HepG2 (cell line): ENCODE measurements around the gene BAHCC1. TPM values are rescaled to one million over a fixed set of nuclear protein-coding genes. Genes with fewer than 3 reads are reported as not detected.

Source experiments
- DMAP1 ChIP-seq: IDR thresholded peaks from 2 replicates; pipeline ENCODE4 v1.6.1; 2016
- FOXK1 ChIP-seq: sonication (generic); formaldehyde crosslinking; IDR thresholded peaks from 2 replicates; pipeline ENCODE4 v1.4.0; 2020; ENCODE audit warnings: low read depth, missing genetic modification reagents, borderline replicate concordance
- HNF1B ChIP-seq: sonication (generic); formaldehyde crosslinking; IDR thresholded peaks from 2 replicates; pipeline ENCODE4 v1.5.1; 2020; ENCODE audit warnings: mild to moderate bottlenecking, moderate library complexity, missing genetic modification reagents
- KMT2A ChIP-seq: sonication (generic); formaldehyde crosslinking; IDR thresholded peaks from 2 replicates; pipeline ENCODE4 v1.4.0; 2020; ENCODE audit warnings: missing genetic modification reagents
- KMT2B ChIP-seq: IDR thresholded peaks from 2 replicates; pipeline ENCODE4 v1.6.1; 2016; ENCODE audit warnings: missing genetic modification reagents, missing compliant biosample characterization
- LCORL ChIP-seq, 2 experiments: fragments of 450-650 bp in 1 of 2; sonication (generic) in 1 of 2; formaldehyde crosslinking in 1 of 2; IDR thresholded peaks; 2 replicates each; pipeline versions ENCODE4 v1.5.0 to v1.6.1; 2017 to 2020; ENCODE audit warnings: antibody characterized with exemption in 1 of 2, missing genetic modification reagents in 1 of 2
- PHF21A ChIP-seq: sonication (generic); formaldehyde crosslinking; IDR thresholded peaks from 2 replicates; pipeline ENCODE4 v1.5.0; 2020; ENCODE audit warnings: mild to moderate bottlenecking, missing genetic modification reagents
- REPIN1 ChIP-seq: sonication (generic); formaldehyde crosslinking; IDR thresholded peaks from 2 replicates; pipeline ENCODE4 v1.8.0; 2022; ENCODE audit warnings: missing genetic modification reagents, low read depth, mild to moderate bottlenecking, borderline replicate concordance
- THYN1 ChIP-seq: sonication (generic); formaldehyde crosslinking; IDR thresholded peaks from 2 replicates; pipeline ENCODE4 v1.8.1; 2023; ENCODE audit warnings: low read depth, mild to moderate bottlenecking, moderate library complexity, missing genetic modification reagents, borderline replicate concordance
- ZNF101 ChIP-seq: sonication (generic); formaldehyde crosslinking; IDR thresholded peaks from 2 replicates; pipeline ENCODE4 v1.4.0; 2020; ENCODE audit warnings: mild to moderate bottlenecking, low read depth, missing genetic modification reagents, borderline replicate concordance
- ZNF275 ChIP-seq: sonication (generic); formaldehyde crosslinking; IDR thresholded peaks from 2 replicates; pipeline ENCODE4 v1.8.0; 2022; ENCODE audit warnings: missing genetic modification reagents, mild to moderate bottlenecking, inconsistent platforms, borderline replicate concordance
- ZNF350 ChIP-seq: sonication (generic); formaldehyde crosslinking; IDR thresholded peaks from 2 replicates; pipeline ENCODE4 v1.4.0; 2020; ENCODE audit warnings: mild to moderate bottlenecking, low read depth, missing genetic modification reagents, borderline replicate concordance
- ZNF652 ChIP-seq: IDR thresholded peaks from 2 replicates; pipeline ENCODE4 v1.6.1; 2016; ENCODE audit warnings: low read depth, borderline replicate concordance
- ZNF672 ChIP-seq: sonication (generic); formaldehyde crosslinking; IDR thresholded peaks from 2 replicates; pipeline ENCODE4 v1.8.1; 2022; ENCODE audit warnings: missing genetic modification reagents
- ZNF747 ChIP-seq: sonication (generic); formaldehyde crosslinking; IDR thresholded peaks from 2 replicates; pipeline ENCODE4 v1.8.1; 2023; ENCODE audit warnings: missing genetic modification reagents, mild to moderate bottlenecking, borderline replicate concordance
- ZSCAN30 ChIP-seq: sonication (generic); formaldehyde crosslinking; IDR thresholded peaks from 2 replicates; pipeline ENCODE4 v1.5.0; 2020; ENCODE audit warnings: mild to moderate bottlenecking, missing genetic modification reagents
- polyA plus RNA-seq, 8 experiments: library from polyadenylated mRNA; depleted of rRNA in 3 of 8; stranded (reverse) in 7 of 8; unstranded in 1 of 8; fragments of >200 nt; fragmentation: Illumina TruSeq in 4 of 8; extraction: Trizol in 4 of 8; gene quantifications; 2 replicates each; pipeline versions ENCODE4 v1.2.1 to v1.2.3, GENCODE V29; 2011 to 2016; ENCODE audit warnings: low read depth in 4 of 8, missing spikeins in 1 of 8, mixed read lengths in 1 of 8; ENCODE audit not compliant: insufficient read depth in 1 of 8
- total RNA-seq, 5 experiments: library from RNA; depleted of rRNA; stranded (reverse); fragments of >200 nt; fragmentation: Illumina TruSeq; extraction: Trizol; gene quantifications; 2 replicates each; pipeline ENCODE4 v1.2.3, GENCODE V29; 2016; ENCODE audit warnings: low read depth in 1 of 5
- TF ChIP-seq, protein P1 (sequence below): sonication (generic); formaldehyde crosslinking; IDR thresholded peaks from 2 replicates; pipeline ENCODE4 v1.8.1; 2023; ENCODE audit warnings: mild to moderate bottlenecking, inconsistent platforms, moderate library complexity, missing genetic modification reagents, borderline replicate concordance
- TF ChIP-seq, protein P2 (sequence below): sonication (generic); formaldehyde crosslinking; IDR thresholded peaks from 2 replicates; pipeline ENCODE4 v1.5.0; 2020; ENCODE audit warnings: missing genetic modification reagents
- TF ChIP-seq, protein P3 (sequence below): sonication (generic); formaldehyde crosslinking; IDR thresholded peaks from 2 replicates; pipeline ENCODE4 v1.8.1; 2022; ENCODE audit warnings: mild to moderate bottlenecking, missing genetic modification reagents
- TF ChIP-seq, protein P4 (sequence below): conservative IDR thresholded peaks from 2 replicates; pipeline ENCODE4 v1.6.1; 2018; ENCODE audit warnings: missing genetic modification reagents

Gene BAHCC1
- total and polyA plus RNA-seq, 2 of the 13 experiments (the other 11 are each of a cell fraction or from before 2014, with no cell fraction given) = 1.4 to 1.7 TPM

DNA sequence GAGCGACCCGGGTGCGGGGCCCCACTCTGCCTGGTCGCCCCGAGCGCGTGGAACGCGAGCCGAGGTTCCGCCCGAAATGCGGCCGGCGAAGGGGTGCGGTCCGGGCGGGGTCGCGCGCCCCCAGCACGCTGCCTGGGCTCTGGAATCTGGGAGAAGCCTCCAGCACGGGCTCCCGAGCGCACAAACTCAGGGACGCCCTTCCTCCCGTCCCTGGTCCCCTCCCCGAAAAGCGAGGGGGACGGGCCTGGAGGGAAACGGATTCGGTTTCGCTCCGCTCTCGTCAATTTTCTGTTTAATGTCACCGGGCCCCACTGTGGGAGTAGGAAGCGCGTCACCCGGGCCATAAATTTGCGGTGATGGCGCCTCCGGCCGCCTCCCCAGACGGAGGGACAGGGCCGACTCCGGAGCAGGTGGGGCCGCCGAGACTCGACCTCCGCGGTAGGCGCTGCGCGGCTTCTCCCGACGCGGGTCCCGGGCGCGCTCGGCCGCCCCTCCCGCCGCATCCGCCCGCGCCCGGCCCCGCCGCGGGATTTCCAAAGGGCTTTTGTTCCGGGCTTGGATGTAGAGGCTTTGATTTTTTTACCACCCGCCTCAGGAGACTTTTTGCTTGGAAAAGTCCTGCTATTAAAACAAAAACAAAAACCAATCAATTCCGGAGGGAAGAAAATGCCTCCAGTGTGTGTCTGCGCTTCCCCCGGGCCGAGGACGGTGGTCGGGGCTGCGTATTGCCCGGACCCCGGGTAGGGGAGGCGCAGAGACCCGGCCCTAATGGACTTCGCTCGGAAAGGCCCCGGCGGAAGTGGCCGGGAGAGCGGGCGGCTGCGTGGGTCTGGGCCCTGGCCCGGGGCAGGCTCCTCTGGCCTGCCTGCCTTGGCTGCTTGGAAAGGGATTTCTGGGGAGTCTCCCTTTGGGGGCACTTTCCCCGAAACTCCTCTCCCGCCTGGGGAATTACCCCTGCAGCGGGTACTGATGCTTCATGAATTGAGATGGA is 7.9 kb upstream of the BAHCC1 start (continued):
- TF ChIP-seq, protein P1, sequence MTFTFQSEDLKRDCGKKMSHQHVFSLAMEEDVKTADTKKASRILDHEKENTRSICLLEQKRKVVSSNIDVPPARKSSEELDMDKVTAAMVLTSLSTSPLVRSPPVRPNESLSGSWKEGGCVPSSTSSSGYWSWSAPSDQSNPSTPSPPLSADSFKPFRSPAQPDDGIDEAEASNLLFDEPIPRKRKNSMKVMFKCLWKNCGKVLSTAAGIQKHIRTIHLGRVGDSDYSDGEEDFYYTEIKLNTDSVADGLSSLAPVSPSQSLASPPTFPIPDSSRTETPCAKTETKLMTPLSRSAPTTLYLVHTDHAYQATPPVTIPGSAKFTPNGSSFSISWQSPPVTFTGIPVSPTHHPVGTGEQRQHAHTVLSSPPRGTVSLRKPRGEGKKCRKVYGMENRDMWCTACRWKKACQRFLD (CRISPR knock-in tag) = peak; percentile 46; the same call in 1 of the 2 replicates
- TF ChIP-seq, protein P2, sequence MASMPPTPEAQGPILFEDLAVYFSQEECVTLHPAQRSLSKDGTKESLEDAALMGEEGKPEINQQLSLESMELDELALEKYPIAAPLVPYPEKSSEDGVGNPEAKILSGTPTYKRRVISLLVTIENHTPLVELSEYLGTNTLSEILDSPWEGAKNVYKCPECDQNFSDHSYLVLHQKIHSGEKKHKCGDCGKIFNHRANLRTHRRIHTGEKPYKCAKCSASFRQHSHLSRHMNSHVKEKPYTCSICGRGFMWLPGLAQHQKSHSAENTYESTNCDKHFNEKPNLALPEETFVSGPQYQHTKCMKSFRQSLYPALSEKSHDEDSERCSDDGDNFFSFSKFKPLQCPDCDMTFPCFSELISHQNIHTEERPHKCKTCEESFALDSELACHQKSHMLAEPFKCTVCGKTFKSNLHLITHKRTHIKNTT = no peak
- TF ChIP-seq ZNF101 = no peak
- TF ChIP-seq, protein P3, sequence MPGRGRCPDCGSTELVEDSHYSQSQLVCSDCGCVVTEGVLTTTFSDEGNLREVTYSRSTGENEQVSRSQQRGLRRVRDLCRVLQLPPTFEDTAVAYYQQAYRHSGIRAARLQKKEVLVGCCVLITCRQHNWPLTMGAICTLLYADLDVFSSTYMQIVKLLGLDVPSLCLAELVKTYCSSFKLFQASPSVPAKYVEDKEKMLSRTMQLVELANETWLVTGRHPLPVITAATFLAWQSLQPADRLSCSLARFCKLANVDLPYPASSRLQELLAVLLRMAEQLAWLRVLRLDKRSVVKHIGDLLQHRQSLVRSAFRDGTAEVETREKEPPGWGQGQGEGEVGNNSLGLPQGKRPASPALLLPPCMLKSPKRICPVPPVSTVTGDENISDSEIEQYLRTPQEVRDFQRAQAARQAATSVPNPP (CRISPR knock-in tag) = no peak
- no peak for TF ChIP-seq REPIN1 (CRISPR knock-in tag)
- TF ChIP-seq FOXK1 (CRISPR knock-in tag) = no peak
- peak; percentile 32; the same call in 1 of the 2 replicates for TF ChIP-seq ZNF747 (CRISPR knock-in tag)
- no peak for TF ChIP-seq HNF1B (CRISPR knock-in tag)
- TF ChIP-seq PHF21A (CRISPR knock-in tag) = peak; percentile 52; the same call in 1 of the 2 replicates
- TF ChIP-seq THYN1 = no peak
- no peak for TF ChIP-seq DMAP1 (CRISPR knock-in tag)
- TF ChIP-seq KMT2B = no peak; the same call in 1 of the 2 replicates
- no peak for TF ChIP-seq ZNF652
- no peak for TF ChIP-seq ZNF275 (CRISPR knock-in tag)
- TF ChIP-seq ZSCAN30 (CRISPR knock-in tag) = no peak
- TF ChIP-seq, protein P4, sequence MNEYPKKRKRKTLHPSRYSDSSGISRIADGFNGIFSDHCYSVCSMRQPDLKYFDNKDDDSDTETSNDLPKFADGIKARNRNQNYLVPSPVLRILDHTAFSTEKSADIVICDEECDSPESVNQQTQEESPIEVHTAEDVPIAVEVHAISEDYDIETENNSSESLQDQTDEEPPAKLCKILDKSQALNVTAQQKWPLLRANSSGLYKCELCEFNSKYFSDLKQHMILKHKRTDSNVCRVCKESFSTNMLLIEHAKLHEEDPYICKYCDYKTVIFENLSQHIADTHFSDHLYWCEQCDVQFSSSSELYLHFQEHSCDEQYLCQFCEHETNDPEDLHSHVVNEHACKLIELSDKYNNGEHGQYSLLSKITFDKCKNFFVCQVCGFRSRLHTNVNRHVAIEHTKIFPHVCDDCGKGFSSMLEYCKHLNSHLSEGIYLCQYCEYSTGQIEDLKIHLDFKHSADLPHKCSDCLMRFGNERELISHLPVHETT (CRISPR knock-in tag) = 0 out of 2 replicates have a peak, but pooled peaks have one; percentile 22
- TF ChIP-seq ZNF672 = no peak
- TF ChIP-seq KMT2A = peak; percentile 24; the same call in 1 of the 2 replicates
- no peak for TF ChIP-seq LCORL (IDR thresholded peaks at IDR 0.05)
- 0 out of 2 replicates have a peak, but pooled peaks have one; percentile 29 for TF ChIP-seq LCORL (CRISPR knock-in tag; IDR thresholded peaks at IDR 0.05)
- TF ChIP-seq ZNF350 (CRISPR knock-in tag) = no peak
